Measurements from ENCODE around the gene PRKCQ.
"Not testable (repeated sequence)": the region's sequence is repeated elsewhere in the genome, so short reads cannot be mapped to it uniquely, and the experiment has no call there.

The PRKCQ gene

GRCh38 chr10:6482737-6483357 lies 97.2 kb downstream of the PRKCQ start:
- no peak for DNase-seq

DNA sequence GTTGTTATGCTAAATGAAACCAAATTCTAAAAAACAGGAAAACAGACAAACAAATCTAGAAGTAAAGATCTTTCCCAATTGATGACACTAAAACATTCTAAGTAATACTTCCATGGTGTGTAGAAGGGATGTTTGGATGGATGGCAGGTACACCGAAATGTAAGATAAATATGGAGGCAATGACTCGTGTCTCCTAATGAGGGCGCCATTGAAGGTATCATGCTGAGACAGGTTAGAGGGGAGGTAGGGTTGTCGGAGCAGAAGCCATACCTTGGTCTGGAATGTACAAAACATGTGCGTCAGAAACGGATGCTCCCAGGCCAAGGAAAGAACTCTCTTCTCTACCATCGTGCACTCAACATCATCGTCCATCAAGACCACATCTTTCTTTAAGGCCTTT lies 101.4 kb downstream of the PRKCQ start:
- no peak for DNase-seq

DNA sequence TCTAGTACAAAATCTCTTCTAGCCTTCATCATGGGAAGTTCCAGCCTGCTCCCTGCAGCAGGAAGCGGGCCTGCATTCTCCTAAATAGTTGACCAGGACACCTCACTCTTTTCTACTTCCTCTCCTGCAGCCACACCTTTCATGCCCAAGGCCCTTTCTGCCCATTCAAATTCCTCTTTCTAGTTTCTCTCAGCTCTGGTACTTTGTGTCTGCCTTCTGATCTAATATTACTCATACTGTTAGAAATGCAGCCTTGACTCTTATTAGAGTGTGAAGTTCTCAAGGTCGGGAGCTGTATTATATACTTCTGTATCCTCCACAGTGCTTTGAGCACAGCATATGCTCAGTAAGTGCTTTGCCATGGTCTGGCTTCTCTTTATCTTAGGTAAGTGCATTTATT lies 103.1 kb downstream of the PRKCQ start:
- DNase-seq, result peak; percentile 33

GRCh38 chr10:6474871-6475270 lies 105.2 kb downstream of the PRKCQ start:
- peak; percentile 40 for DNase-seq

DNA sequence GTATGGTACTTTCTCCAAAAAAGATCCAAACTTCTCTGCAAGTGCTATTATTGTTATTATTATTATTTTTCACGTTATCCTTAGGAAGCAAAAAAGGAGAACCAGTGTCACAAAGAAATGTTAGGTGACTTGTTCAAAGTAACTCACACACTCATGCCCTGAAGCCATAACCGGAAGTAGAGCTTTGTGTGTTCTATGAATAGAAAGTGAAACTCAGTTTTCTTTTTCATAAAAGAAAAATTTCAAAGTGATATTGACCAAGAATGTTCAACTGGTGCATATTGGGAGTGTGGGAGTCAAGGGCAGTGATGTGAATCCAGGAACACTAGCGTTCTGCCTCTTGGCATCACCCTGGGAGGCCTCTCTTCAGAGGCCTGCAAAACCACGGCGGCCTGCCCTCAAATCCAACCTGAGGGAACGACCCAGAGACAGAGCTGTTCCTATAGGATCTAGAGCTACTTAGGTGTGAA lies 106.1 kb downstream of the PRKCQ start:
- DNase-seq, result peak; percentile 76

- DNase-seq, result no peak
These were observed 106.6 kb downstream of the PRKCQ start for GRCh38 chr10:6473430-6473829.

GRCh38 chr10:6472710-6473005 lies 107.4 kb downstream of the PRKCQ start:
- DNase-seq, result not testable (repeated sequence)

DNA sequence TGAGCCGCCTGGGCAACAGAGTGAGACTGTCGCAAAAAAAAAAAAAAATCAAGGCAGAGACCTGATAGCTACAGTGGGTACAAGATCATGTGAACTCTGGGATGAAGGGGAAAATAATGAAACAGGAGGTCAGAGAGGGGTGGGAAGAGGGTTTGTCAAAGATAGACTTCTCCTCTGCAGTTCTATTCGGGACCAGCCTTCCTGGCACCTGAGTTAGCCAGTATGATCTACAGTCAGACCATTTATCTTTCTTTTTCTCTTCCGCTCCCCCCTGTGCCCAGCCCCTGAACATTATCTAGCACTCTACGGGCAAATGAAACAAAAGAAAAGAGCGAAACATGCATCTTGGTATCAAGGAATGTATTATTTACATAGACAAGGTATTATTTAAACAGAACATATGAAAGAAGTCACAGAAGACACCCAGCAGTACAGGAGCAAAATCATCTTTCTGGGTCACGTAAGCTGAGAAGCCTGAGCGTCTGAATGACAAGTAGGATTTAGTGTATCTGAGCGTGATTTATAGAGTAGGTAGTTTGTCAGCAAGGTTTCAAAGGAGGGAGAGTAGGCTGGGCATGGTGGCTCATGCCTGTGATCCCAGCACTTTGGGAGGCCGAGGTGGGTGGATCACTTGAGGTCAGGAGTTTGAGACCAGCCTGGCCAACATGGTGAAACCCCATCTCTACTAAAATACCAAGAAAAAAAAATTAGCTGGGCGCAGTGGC lies 109.0 kb downstream of the PRKCQ start:
- DNase-seq, result peak; percentile 15

DNA sequence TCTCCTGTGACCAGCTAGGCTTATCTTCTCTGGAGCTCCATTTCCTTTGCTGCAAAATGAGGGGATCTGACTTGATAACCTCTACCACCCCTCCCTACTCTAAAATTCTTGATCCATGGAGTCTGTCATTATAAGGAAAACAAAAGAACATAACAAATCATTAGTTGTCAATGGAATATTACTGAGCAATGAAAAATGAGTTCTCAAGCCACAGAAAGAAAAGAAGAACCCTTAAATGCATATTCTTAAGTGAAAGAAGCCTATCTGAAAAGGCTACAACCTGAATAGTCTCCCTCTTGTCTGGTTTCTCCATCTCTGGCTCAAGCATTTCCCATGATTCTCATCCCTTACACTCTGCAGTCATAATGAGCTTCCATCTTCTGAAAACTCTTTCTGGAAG lies 110.4 kb downstream of the PRKCQ start:
- DNase-seq, result no peak

- DNase-seq, result peak; percentile 65
These were observed 114.0 kb downstream of the PRKCQ start for GRCh38 chr10:6465854-6466601.

GRCh38 chr10:6465437-6465836 lies 114.6 kb downstream of the PRKCQ start:
- peak; percentile 51 for DNase-seq

GRCh38 chr10:6464862-6465430 lies 115.1 kb downstream of the PRKCQ start:
- DNase-seq, result peak; percentile 49

GRCh38 chr10:6463366-6463765 lies 116.7 kb downstream of the PRKCQ start:
- peak; percentile 9 for DNase-seq

GRCh38 chr10:6461961-6462360 lies 118.1 kb downstream of the PRKCQ start:
- DNase-seq, result no peak

DNA sequence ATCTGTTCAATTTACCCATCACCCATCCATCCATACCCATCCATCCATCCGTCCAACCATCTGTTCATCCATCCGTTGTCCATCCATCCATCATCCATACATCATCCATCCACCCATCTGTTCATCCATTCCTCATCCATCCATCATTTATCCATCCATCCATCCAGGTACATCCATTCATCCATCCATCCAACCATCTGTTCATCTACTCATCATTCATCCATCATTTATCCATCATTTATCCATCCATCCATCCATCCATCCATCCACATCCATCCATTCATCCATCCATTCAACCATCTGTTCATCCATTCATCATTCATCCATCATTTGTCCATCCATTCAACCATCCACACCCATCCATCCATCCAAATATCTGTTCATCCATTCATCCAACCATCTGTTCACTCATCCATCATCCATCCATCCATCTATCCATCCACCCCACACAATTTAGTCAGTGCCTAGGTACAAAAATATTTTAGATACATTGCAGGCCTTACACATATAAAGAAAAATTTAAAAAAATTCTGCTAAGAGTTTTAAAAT lies 119.1 kb downstream of the PRKCQ start:
- DNase-seq, result no peak

- peak; percentile 45 for DNase-seq
These were observed 121.3 kb downstream of the PRKCQ start for GRCh38 chr10:6458814-6459213.

DNA sequence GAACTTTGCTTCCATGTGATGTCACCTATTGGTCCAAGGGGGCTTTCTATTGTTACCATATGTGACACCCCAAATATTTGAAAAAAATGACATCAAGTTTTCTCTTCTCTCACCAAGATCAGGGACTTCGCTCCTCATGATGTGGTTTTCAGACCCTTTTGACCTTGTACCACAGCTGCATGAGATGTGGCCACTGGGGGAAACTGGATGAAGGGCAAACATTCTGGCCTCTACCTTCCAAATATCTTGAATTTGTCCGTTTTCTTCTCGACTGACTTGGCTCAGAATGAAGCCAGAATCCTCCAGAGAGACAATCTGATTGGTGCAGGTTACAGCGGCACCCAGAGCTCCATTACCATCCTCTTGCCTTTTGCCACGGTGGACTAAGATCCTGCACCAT lies 122.7 kb downstream of the PRKCQ start:
- DNase-seq, result peak; percentile 11

DNA sequence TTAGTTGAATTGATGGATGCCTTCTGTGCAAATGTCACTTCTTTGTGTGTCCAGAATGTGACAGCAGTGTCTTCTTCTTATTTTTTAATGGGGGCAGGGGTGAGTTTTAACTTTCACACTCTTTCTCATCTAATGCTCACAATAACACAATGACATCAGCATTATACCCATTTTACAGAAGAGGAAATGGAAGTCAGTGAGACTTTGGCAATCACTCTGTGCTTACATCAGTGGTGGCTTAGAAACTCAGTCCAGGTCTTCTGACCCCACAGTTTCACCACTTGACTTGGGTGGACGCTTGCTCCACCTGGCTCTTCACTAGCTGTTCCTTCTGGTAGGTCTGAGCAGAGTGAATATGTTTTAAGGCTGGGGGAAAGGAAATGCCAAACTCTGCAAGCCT lies 124.0 kb downstream of the PRKCQ start:
- DNase-seq, result peak; percentile 13

GRCh38 chr10:6455592-6455991 lies 124.5 kb downstream of the PRKCQ start:
- DNase-seq, result peak; percentile 7

DNA sequence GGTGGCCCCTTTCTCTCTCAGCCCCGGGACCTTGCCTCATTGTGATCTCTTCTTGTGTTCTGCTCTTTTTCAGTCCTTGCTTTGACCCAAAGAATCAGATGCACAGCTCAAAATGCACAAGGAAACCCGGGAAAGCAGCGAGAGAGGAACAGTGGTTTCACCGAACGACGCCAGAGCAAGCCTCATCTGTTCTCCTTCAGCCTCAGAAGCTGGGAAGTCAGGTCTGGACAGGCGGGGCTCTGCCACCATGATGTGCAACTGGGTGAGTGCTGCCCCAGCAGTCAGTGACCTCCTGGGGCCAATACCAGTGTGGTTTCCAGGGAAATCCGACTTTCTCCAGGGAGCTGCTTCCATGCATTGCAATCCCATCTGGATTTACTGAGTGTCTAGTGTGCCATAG lies 133.4 kb downstream of the PRKCQ start:
- DNase-seq, result no peak

- peak; percentile 83 for DNase-seq
These were observed 134.3 kb downstream of the PRKCQ start for GRCh38 chr10:6445671-6446316.

GRCh38 chr10:6439875-6440274 lies 140.2 kb downstream of the PRKCQ start:
- DNase-seq, result not testable (repeated sequence)

- no peak for DNase-seq
These were observed 148.2 kb downstream of the PRKCQ start for GRCh38 chr10:6431861-6432260.

Measured in activated CD8-positive, alpha-beta memory T cell treated with anti-CD3 and anti-CD28 coated beads for 24 hours (primary cell).